Esophagus squamous epithelium (tissue), 4 donors: ENCODE data around the gene PIK3CB.
"Not testable (repeated sequence)": the region's sequence is repeated elsewhere in the genome, so short reads cannot be mapped to it uniquely, and the experiment has no call there.

Experiments used
- CTCF ChIP-seq, 6 experiments: fragments of 450-650 bp in 4 of 6; fragments of 200-600 bp in 2 of 6; sonication (generic) in 2 of 6; IDR thresholded peaks; one replicate each; pipeline ENCODE4 v1.5.1; 2016 to 2019; ENCODE audit warnings: antibody characterized with exemption in 6 of 6, mild to moderate bottlenecking in 4 of 6, moderate library complexity in 4 of 6
- POLR2A ChIP-seq, 4 donors: fragments of 450-650 bp; IDR thresholded peaks; one replicate each; pipeline ENCODE4 v1.6.1; 2017; ENCODE audit warnings: antibody characterized with exemption in 4 of 4, mild to moderate bottlenecking in 4 of 4, moderate library complexity in 3 of 4

- not testable (repeated sequence) for TF ChIP-seq CTCF, POLR2A (IDR thresholded peaks at IDR 0.05)
Observed at GRCh38 chr3:138785362-138785857, 49.3 kb downstream of the PIK3CB start.
